Esophagus squamous epithelium (tissue), 4 donors: ENCODE measurements around the gene VIT.

ENCODE experiments used
- POLR2A ChIP-seq, 4 donors: fragments of 450-650 bp; IDR thresholded peaks; one replicate each; pipeline ENCODE4 v1.6.1; 2017; ENCODE audit warnings: antibody characterized with exemption in 4 of 4, mild to moderate bottlenecking in 4 of 4, moderate library complexity in 3 of 4
- TF ChIP-seq, protein P1 (sequence below), 6 experiments: fragments of 450-650 bp in 4 of 6; fragments of 200-600 bp in 2 of 6; sonication (generic) in 2 of 6; IDR thresholded peaks; one replicate each; pipeline ENCODE4 v1.5.1; 2016 to 2019; ENCODE audit warnings: antibody characterized with exemption in 6 of 6, mild to moderate bottlenecking in 4 of 6, moderate library complexity in 4 of 6

DNA sequence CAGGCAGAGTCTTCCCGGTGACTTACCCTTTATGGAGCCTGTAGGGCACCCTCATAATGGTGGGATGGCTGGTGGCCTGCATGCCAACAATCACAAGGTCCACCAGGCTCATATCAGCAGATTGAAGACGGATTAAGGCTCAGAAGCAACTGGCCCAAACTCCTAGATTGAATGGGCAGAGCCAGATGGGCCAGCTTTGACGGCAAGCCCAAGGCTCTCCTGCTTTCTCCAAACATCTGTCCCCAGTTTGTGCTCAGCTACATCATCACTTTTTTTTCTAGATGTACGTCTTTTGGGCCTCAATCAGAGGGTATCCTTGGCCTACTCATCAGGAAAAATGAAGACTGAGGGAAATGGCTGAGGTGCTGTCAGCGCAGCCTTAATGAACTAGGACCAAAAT lies 114.6 kb downstream of the VIT start:
- TF ChIP-seq, protein P1, sequence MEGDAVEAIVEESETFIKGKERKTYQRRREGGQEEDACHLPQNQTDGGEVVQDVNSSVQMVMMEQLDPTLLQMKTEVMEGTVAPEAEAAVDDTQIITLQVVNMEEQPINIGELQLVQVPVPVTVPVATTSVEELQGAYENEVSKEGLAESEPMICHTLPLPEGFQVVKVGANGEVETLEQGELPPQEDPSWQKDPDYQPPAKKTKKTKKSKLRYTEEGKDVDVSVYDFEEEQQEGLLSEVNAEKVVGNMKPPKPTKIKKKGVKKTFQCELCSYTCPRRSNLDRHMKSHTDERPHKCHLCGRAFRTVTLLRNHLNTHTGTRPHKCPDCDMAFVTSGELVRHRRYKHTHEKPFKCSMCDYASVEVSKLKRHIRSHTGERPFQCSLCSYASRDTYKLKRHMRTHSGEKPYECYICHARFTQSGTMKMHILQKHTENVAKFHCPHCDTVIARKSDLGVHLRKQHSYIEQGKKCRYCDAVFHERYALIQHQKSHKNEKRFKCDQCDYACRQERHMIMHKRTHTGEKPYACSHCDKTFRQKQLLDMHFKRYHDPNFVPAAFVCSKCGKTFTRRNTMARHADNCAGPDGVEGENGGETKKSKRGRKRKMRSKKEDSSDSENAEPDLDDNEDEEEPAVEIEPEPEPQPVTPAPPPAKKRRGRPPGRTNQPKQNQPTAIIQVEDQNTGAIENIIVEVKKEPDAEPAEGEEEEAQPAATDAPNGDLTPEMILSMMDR (IDR thresholded peaks at IDR 0.05), result no peak
- TF ChIP-seq POLR2A (IDR thresholded peaks at IDR 0.05), result no peak
